ENCODE results near the gene CDH4.

The CDH4 gene

GRCh38 chr20:61702246-61702645 is 450.2 kb downstream of the CDH4 start:
- DNase-seq: no peak

GRCh38 chr20:61704661-61705060 is 452.6 kb downstream of the CDH4 start:
- DNase-seq: no peak

GRCh38 chr20:61705386-61706258 is 453.6 kb downstream of the CDH4 start:
- DNase-seq: no peak

GRCh38 chr20:61706259-61706961 is 454.3 kb downstream of the CDH4 start:
- DNase-seq: no peak

GRCh38 chr20:61708891-61709290 is 456.8 kb downstream of the CDH4 start:
- no peak for DNase-seq

- DNase-seq: no peak
These were observed 458.0 kb downstream of the CDH4 start for GRCh38 chr20:61710108-61710507.

GRCh38 chr20:61712688-61713087 is 460.6 kb downstream of the CDH4 start:
- no peak for DNase-seq

- no peak for DNase-seq
These were observed 466.4 kb downstream of the CDH4 start for GRCh38 chr20:61718361-61719005.

GRCh38 chr20:61719691-61720347 is 467.8 kb downstream of the CDH4 start:
- DNase-seq: no peak

GRCh38 chr20:61720348-61720696 is 468.3 kb downstream of the CDH4 start:
- DNase-seq: no peak

- no peak for DNase-seq
These were observed 470.2 kb downstream of the CDH4 start for GRCh38 chr20:61722146-61722678.

GRCh38 chr20:61723529-61724257 is 471.6 kb downstream of the CDH4 start:
- no peak for DNase-seq

GRCh38 chr20:61724376-61724775 is 472.3 kb downstream of the CDH4 start:
- DNase-seq: no peak

GRCh38 chr20:61725145-61725544 is 473.1 kb downstream of the CDH4 start:
- DNase-seq: no peak

GRCh38 chr20:61725966-61726365 is 473.9 kb downstream of the CDH4 start:
- no peak for DNase-seq

- DNase-seq: no peak
These were observed 474.9 kb downstream of the CDH4 start for GRCh38 chr20:61726979-61727378.

GRCh38 chr20:61727761-61728160 is 475.7 kb downstream of the CDH4 start:
- DNase-seq: no peak

- no peak for DNase-seq
These were observed 476.3 kb downstream of the CDH4 start for GRCh38 chr20:61728326-61728725.

- no peak for DNase-seq
These were observed 477.0 kb downstream of the CDH4 start for GRCh38 chr20:61728786-61729770.

GRCh38 chr20:61730631-61731362 is 478.7 kb downstream of the CDH4 start:
- DNase-seq: no peak

All from NCI-H1105 (cell line).